NT2/D1 (cell line): ENCODE data around the gene TMEM258.

Experiments used
- SUZ12 ChIP-seq: IDR thresholded peaks from 2 replicates; pipeline ENCODE4 v1.6.1; 2011; ENCODE audit not compliant: insufficient read length, insufficient read depth; ENCODE audit errors: extremely low read depth
- YY1 ChIP-seq: IDR thresholded peaks from 2 replicates; pipeline ENCODE4 v1.6.1; 2011; ENCODE audit not compliant: insufficient read length, insufficient read depth
- ZNF274 ChIP-seq: IDR thresholded peaks from 2 replicates; pipeline ENCODE4 v1.6.1; 2011; ENCODE audit warnings: mild to moderate bottlenecking, low read depth, low read length

- TF ChIP-seq ZNF274 (no peak), YY1 (no peak), SUZ12 (no peak)
These were observed 34.7 kb upstream of the TMEM258 start for GRCh38 chr11:61826930-61827570.
